WTC11 (cell line): ENCODE results near the gene KHDC4. TPM values are rescaled to one million over a fixed set of nuclear protein-coding genes. Genes with fewer than 3 reads are reported as not detected.

Source experiments
- ATAC-seq: fragments of 200-7000 bp; cut with Tn5 transposase; 2 replicates; pipeline ENCODE4 v1.10.0; 2021; ENCODE audit warnings: mild to moderate bottlenecking, moderate library complexity
- CTCF ChIA-PET: fragments of 300-600 bp; sonication (Branson Sonifier 250); formaldehyde crosslinking; loops from one replicate; lab custom pipeline; 2021; ENCODE audit warnings: antibody characterized with exemption; lab: Charles Lee
- POLR2A ChIA-PET: fragments of 350-600 bp; sonication (Branson Sonifier 250); formaldehyde crosslinking; loops from one replicate; lab custom pipeline; 2021; ENCODE audit warnings: antibody characterized with exemption; lab: Charles Lee
- DNase-seq: peaks from one replicate; pipeline ENCODE4 v3.0.0; 2021; ENCODE audit warnings: low spot score
- H3K27ac Mint-ChIP-seq: 2 replicates; pipeline ENCODE4 v1.8.0; 2021; ENCODE audit warnings: mixed read lengths
- H3K27me3 Mint-ChIP-seq: 2 replicates; pipeline ENCODE4 v1.8.0; 2021; ENCODE audit warnings: low read depth, mild to moderate bottlenecking, moderate library complexity, mixed read lengths
- H3K36me3 Mint-ChIP-seq: 2 replicates; pipeline ENCODE4 v1.8.0; 2021; ENCODE audit warnings: mixed read lengths
- H3K4me1 Mint-ChIP-seq: 2 replicates; pipeline ENCODE4 v1.8.0; 2022; ENCODE audit warnings: mixed read lengths
- H3K4me3 Mint-ChIP-seq: 2 replicates; pipeline ENCODE4 v1.8.0; 2021; ENCODE audit warnings: mild to moderate bottlenecking, moderate library complexity, mixed read lengths
- H3K9me3 Mint-ChIP-seq: 2 replicates; pipeline ENCODE4 v1.8.0; 2021; ENCODE audit warnings: mixed read lengths
- ARID4B ChIP-seq: sonication (generic); formaldehyde crosslinking; IDR thresholded peaks from 2 replicates; pipeline ENCODE4 v1.8.0; 2023; ENCODE audit warnings: missing genetic modification reagents, mild to moderate bottlenecking, borderline replicate concordance
- CBFB ChIP-seq: sonication (generic); formaldehyde crosslinking; IDR thresholded peaks from 2 replicates; pipeline ENCODE4 v1.8.1; 2022; ENCODE audit warnings: mild to moderate bottlenecking, low read depth, missing genetic modification reagents
- CREM ChIP-seq: sonication (generic); formaldehyde crosslinking; IDR thresholded peaks from 2 replicates; pipeline ENCODE4 v1.8.1; 2022; ENCODE audit warnings: mild to moderate bottlenecking, missing genetic modification reagents, moderate library complexity
- ELF4 ChIP-seq: sonication (generic); formaldehyde crosslinking; IDR thresholded peaks from 2 replicates; pipeline ENCODE4 v1.8.1; 2022; ENCODE audit warnings: low read depth, mild to moderate bottlenecking, moderate library complexity, missing genetic modification reagents
- ERG ChIP-seq: fragments of 250-450 bp; sonication (Bioruptor Pico); IDR thresholded peaks from 2 replicates; pipeline ENCODE4 v1.8.0; 2021; ENCODE audit warnings: mild to moderate bottlenecking
- ETV6 ChIP-seq: sonication (generic); formaldehyde crosslinking; IDR thresholded peaks from 2 replicates; pipeline ENCODE4 v1.8.1; 2022; ENCODE audit warnings: mild to moderate bottlenecking, missing genetic modification reagents
- FOXP1 ChIP-seq: sonication (generic); formaldehyde crosslinking; IDR thresholded peaks from 2 replicates; pipeline ENCODE4 v1.8.0; 2022; ENCODE audit warnings: missing genetic modification reagents, mild to moderate bottlenecking, moderate library complexity, borderline replicate concordance
- FOXP4 ChIP-seq: sonication (generic); formaldehyde crosslinking; IDR thresholded peaks from 2 replicates; pipeline ENCODE4 v1.8.0; 2022; ENCODE audit warnings: mild to moderate bottlenecking, missing genetic modification reagents
- HMGA2 ChIP-seq: fragments of 250-450 bp; sonication (Bioruptor Pico); IDR thresholded peaks from 2 replicates; pipeline ENCODE4 v1.4.0; 2021; ENCODE audit warnings: mild to moderate bottlenecking, moderate library complexity
- IRF1 ChIP-seq: sonication (generic); formaldehyde crosslinking; IDR thresholded peaks from 2 replicates; pipeline ENCODE4 v1.8.0; 2023; ENCODE audit warnings: missing genetic modification reagents
- MAX ChIP-seq: sonication (generic); formaldehyde crosslinking; IDR thresholded peaks from 2 replicates; pipeline ENCODE4 v1.8.0; 2022; ENCODE audit warnings: mild to moderate bottlenecking, missing genetic modification reagents
- MXD4 ChIP-seq: fragments of 250-450 bp; sonication (Bioruptor Pico); IDR thresholded peaks from 2 replicates; pipeline ENCODE4 v1.8.0; 2021; ENCODE audit warnings: mild to moderate bottlenecking, moderate library complexity, borderline replicate concordance
- NFATC4 ChIP-seq: fragments of 250-450 bp; sonication (Bioruptor Pico); IDR thresholded peaks from 2 replicates; pipeline ENCODE4 v1.9.0; 2021; ENCODE audit warnings: mild to moderate bottlenecking
- NR1H2 ChIP-seq: sonication (generic); formaldehyde crosslinking; IDR thresholded peaks from 2 replicates; pipeline ENCODE4 v1.9.0; 2021; ENCODE audit warnings: mild to moderate bottlenecking, moderate library complexity, missing genetic modification reagents
- SOX15 ChIP-seq: fragments of 250-450 bp; sonication (Bioruptor Pico); IDR thresholded peaks from 2 replicates; pipeline ENCODE4 v1.9.0; 2021; ENCODE audit warnings: mild to moderate bottlenecking
- TEAD1 ChIP-seq: sonication (generic); formaldehyde crosslinking; IDR thresholded peaks from 2 replicates; pipeline ENCODE4 v1.8.0; 2022; ENCODE audit warnings: mild to moderate bottlenecking, missing genetic modification reagents
- TEAD4 ChIP-seq: sonication (generic); formaldehyde crosslinking; IDR thresholded peaks from 2 replicates; pipeline ENCODE4 v1.8.0; 2022; ENCODE audit warnings: mild to moderate bottlenecking, missing genetic modification reagents
- TP53 ChIP-seq: sonication (generic); formaldehyde crosslinking; IDR thresholded peaks from 2 replicates; pipeline ENCODE4 v1.8.1; 2023; ENCODE audit warnings: mild to moderate bottlenecking, missing genetic modification reagents
- ZNF121 ChIP-seq: sonication (generic); formaldehyde crosslinking; IDR thresholded peaks from 2 replicates; pipeline ENCODE4 v1.8.0; 2023; ENCODE audit warnings: missing genetic modification reagents
- total RNA-seq: library from RNA; stranded (reverse); gene quantifications from 3 replicates; pipeline ENCODE4 v1.2.3, GENCODE V29; 2021

KHDC4 gene
- total RNA-seq, 1 experiment from 2014 or later: 64.4 TPM

- Mint-ChIP-seq H3K36me3 (peaks cover 12% of the 10 kb centered on the region; the same call in 1 of the 2 replicates), H3K27ac (no peak overlapping the region), H3K9me3 (no peaks in the 10 kb centered on the region), H3K27me3 (no peaks in the 10 kb centered on the region), H3K4me1 (peaks cover 32% of the 10 kb centered on the region), H3K4me3 (no peak overlapping the region)
- ChIA-PET POLR2A (interaction anchor here (0.6 to 1.6 kb wide), 5 partner anchors 10 to 117 kb away, joined by 3 to 10 read pairs (median 4); partner anchors contain the start of gene RAB25), CTCF (interaction anchor here (0.8 to 4.2 kb wide), 6 partner anchors 10 to 122 kb away, joined by 3 to 31 read pairs (median 8); partner anchors contain the start of genes ARHGEF2, KHDC4 and RAB25)
- DNase-seq (no peak), ATAC-seq (no peak)
- TF ChIP-seq ELF4 (no peak), TEAD1 (CRISPR knock-in tag) (0 out of 2 replicates have a peak, but pooled peaks have one; percentile 8)
Measured at GRCh38 chr1:155944444-155944799, 10.2 kb upstream of the KHDC4 start.

- no peak overlapping the region for H3K4me3 Mint-ChIP-seq
- TF ChIP-seq FOXP1 (CRISPR knock-in tag) (no peak), ERG (CRISPR knock-in tag) (no peak), ETV6 (CRISPR knock-in tag) (no peak), CREM (CRISPR knock-in tag) (no peak)
- POLR2A ChIA-PET: interaction anchor here (0.8 to 1.1 kb wide), 2 partner anchors 25 to 307 kb away, joined by 3 to 8 read pairs; no protein-coding TSS in a partner anchor
- H3K27ac Mint-ChIP-seq: no peak overlapping the region
- ATAC-seq: no peak
- no peak for DNase-seq
- peaks cover 6% of the 10 kb centered on the region; the same call in 1 of the 2 replicates for H3K36me3 Mint-ChIP-seq
- CTCF ChIA-PET: interaction anchor here (0.6 to 6.1 kb wide), 4 partner anchors 8 to 124 kb away, joined by 4 to 85 read pairs (median 18); partner anchors contain the start of gene ARHGEF2
- peaks cover 38% of the 10 kb centered on the region for H3K4me1 Mint-ChIP-seq
- no peaks in the 10 kb centered on the region for H3K9me3 Mint-ChIP-seq
- H3K27me3 Mint-ChIP-seq: no peaks in the 10 kb centered on the region
Measured at GRCh38 chr1:155942578-155943141, 8.4 kb upstream of the KHDC4 start.

- POLR2A ChIA-PET: interaction anchor here (1.1 kb wide), 1 partner anchor 26 kb away, joined by 8 read pairs; no protein-coding TSS in a partner anchor
- H3K4me3 Mint-ChIP-seq: no peak overlapping the region
Measured at GRCh38 chr1:155941845-155942531, 7.8 kb upstream of the KHDC4 start.

More at GRCh38 chr1:155941845-155942531, 7.8 kb upstream of the KHDC4 start:
- no peak for DNase-seq
- Mint-ChIP-seq H3K27me3 (no peaks in the 10 kb centered on the region), H3K4me1 (peaks cover 36% of the 10 kb centered on the region), H3K9me3 (no peaks in the 10 kb centered on the region), H3K27ac (no peak overlapping the region), H3K36me3 (peaks cover 3% of the 10 kb centered on the region; the same call in 1 of the 2 replicates)
- no peak for ATAC-seq
- CTCF ChIA-PET: interaction anchor here (4.2 to 6.1 kb wide), 2 partner anchors 36 to 47 kb away, joined by 31 to 85 read pairs; partner anchors contain the start of gene ARHGEF2
- no peak for TF ChIP-seq ARID4B (CRISPR knock-in tag)
- TF ChIP-seq CBFB (CRISPR knock-in tag): no peak
- TF ChIP-seq FOXP4 (CRISPR knock-in tag): no peak
- no peak for TF ChIP-seq TP53 (CRISPR knock-in tag)
- TF ChIP-seq HMGA2: no peak
- TF ChIP-seq SOX15 (CRISPR knock-in tag): no peak
- no peak for TF ChIP-seq MXD4 (CRISPR knock-in tag)
- TF ChIP-seq TEAD4: no peak
- TF ChIP-seq ERG (CRISPR knock-in tag): no peak
- TF ChIP-seq IRF1 (CRISPR knock-in tag): no peak
- TF ChIP-seq NR1H2 (CRISPR knock-in tag): no peak
- TF ChIP-seq NFATC4 (CRISPR knock-in tag): no peak
- TF ChIP-seq MAX (CRISPR knock-in tag): no peak
- no peak for TF ChIP-seq ZNF121
